Panc1 (cell line): ENCODE data around the gene DSG3.

Source experiments
- TCF7L2 ChIP-seq: IDR thresholded peaks from 2 replicates; pipeline ENCODE4 v1.6.1; 2011; ENCODE audit warnings: mild to moderate bottlenecking, low read depth, low read length, inconsistent platforms
- TF ChIP-seq, protein P1 (sequence below): fragments of 450-650 bp; IDR thresholded peaks from 2 replicates; pipeline ENCODE4 v1.5.1; 2017; ENCODE audit warnings: mild to moderate bottlenecking

DNA sequence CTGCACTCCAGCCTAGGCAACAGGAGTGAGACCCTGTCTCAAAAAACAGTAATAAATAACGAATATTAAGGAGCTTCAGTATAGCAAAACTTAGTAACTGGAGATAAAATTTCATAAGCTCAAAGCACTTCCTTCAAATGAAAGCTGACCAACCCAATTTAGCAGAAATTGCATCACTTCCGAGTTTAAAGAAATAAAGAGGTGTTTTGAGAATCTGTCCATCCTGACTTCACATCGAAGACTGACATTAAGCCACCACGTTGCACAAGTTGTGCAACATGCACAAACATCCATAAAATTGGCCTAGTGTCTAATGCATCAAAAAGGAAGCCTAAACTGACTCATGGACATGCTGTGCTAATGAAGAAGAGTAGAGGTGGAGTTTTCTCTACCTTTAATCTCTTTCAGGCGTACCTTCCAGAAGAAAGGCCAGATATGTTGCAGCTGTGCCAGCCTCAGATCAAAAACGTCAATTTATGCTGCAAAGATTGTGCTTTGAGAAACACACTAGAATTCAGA, 7.7 kb upstream of the DSG3 start:
- TF ChIP-seq TCF7L2 = no peak
- TF ChIP-seq, protein P1, sequence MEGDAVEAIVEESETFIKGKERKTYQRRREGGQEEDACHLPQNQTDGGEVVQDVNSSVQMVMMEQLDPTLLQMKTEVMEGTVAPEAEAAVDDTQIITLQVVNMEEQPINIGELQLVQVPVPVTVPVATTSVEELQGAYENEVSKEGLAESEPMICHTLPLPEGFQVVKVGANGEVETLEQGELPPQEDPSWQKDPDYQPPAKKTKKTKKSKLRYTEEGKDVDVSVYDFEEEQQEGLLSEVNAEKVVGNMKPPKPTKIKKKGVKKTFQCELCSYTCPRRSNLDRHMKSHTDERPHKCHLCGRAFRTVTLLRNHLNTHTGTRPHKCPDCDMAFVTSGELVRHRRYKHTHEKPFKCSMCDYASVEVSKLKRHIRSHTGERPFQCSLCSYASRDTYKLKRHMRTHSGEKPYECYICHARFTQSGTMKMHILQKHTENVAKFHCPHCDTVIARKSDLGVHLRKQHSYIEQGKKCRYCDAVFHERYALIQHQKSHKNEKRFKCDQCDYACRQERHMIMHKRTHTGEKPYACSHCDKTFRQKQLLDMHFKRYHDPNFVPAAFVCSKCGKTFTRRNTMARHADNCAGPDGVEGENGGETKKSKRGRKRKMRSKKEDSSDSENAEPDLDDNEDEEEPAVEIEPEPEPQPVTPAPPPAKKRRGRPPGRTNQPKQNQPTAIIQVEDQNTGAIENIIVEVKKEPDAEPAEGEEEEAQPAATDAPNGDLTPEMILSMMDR = no peak
